ENCODE data around the gene PRODH2. TPM values are rescaled to one million over a fixed set of nuclear protein-coding genes. Genes with fewer than 3 reads are reported as not detected.

The PRODH2 gene
- total and polyA plus RNA-seq, 2 of the 13 experiments (the other 11 are each of a cell fraction or from before 2014, with no cell fraction given) = 86.7 to 118 TPM

- 0 out of 2 replicates have a peak, but pooled peaks have one; percentile 47 for TF ChIP-seq ZBTB26 (CRISPR knock-in tag; IDR thresholded peaks at IDR 0.05; ENCODE audit: borderline replicate concordance)
- no peak for TF ChIP-seq POLR2AphosphoS2 (IDR thresholded peaks at IDR 0.05; ENCODE audit: low read depth, low read length)
- TF ChIP-seq, protein P1, sequence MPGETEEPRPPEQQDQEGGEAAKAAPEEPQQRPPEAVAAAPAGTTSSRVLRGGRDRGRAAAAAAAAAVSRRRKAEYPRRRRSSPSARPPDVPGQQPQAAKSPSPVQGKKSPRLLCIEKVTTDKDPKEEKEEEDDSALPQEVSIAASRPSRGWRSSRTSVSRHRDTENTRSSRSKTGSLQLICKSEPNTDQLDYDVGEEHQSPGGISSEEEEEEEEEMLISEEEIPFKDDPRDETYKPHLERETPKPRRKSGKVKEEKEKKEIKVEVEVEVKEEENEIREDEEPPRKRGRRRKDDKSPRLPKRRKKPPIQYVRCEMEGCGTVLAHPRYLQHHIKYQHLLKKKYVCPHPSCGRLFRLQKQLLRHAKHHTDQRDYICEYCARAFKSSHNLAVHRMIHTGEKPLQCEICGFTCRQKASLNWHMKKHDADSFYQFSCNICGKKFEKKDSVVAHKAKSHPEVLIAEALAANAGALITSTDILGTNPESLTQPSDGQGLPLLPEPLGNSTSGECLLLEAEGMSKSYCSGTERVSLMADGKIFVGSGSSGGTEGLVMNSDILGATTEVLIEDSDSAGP (CRISPR knock-in tag; IDR thresholded peaks at IDR 0.05; ENCODE audit: borderline replicate concordance) = peak; percentile 37; the same call in 1 of the 2 replicates
- 0 out of 2 replicates have a peak, but pooled peaks have one; percentile 14 for TF ChIP-seq NFYB (CRISPR knock-in tag; IDR thresholded peaks at IDR 0.05)
- TF ChIP-seq AHR (CRISPR knock-in tag; IDR thresholded peaks at IDR 0.05) = no peak
- TF ChIP-seq BCL6 (CRISPR knock-in tag; IDR thresholded peaks at IDR 0.05) = no peak
- TF ChIP-seq ATF7-NPFF (CRISPR knock-in tag; IDR thresholded peaks at IDR 0.05; ENCODE audit: low read depth) = peak; percentile 32; the same call in 1 of the 2 replicates
- TF ChIP-seq, protein P2, sequence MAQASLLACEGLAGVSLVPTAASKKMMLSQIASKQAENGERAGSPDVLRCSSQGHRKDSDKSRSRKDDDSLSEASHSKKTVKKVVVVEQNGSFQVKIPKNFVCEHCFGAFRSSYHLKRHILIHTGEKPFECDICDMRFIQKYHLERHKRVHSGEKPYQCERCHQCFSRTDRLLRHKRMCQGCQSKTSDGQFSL (CRISPR knock-in tag; IDR thresholded peaks at IDR 0.05) = no peak
- 0 out of 2 replicates have a peak, but pooled peaks have one; percentile 25 for TF ChIP-seq ZNF331 (CRISPR knock-in tag; IDR thresholded peaks at IDR 0.05)
- no peak for TF ChIP-seq SMC3 (IDR thresholded peaks at IDR 0.05; ENCODE audit: low read length)
- TF ChIP-seq NCOA2 (CRISPR knock-in tag; IDR thresholded peaks at IDR 0.05) = peak; percentile 30; the same call in 1 of the 2 replicates
- TF ChIP-seq SKI (IDR thresholded peaks at IDR 0.05; ENCODE audit: partially characterized antibody) = no peak
- no peak for TF ChIP-seq SAP130 (CRISPR knock-in tag; IDR thresholded peaks at IDR 0.05; ENCODE audit: low read depth)
- no peak; the same call in 1 of the 2 replicates for TF ChIP-seq NFE2L1 (CRISPR knock-in tag; IDR thresholded peaks at IDR 0.05; ENCODE audit: borderline replicate concordance)
- peak; percentile 8; the same call in 1 of the 2 replicates for TF ChIP-seq FOXA3 (CRISPR knock-in tag; IDR thresholded peaks at IDR 0.05)
- peak; percentile 20; the same call in 1 of the 2 replicates for TF ChIP-seq MED1 (CRISPR knock-in tag; IDR thresholded peaks at IDR 0.05)
- TF ChIP-seq GMEB1 (CRISPR knock-in tag; IDR thresholded peaks at IDR 0.05; ENCODE audit: borderline replicate concordance) = no peak
- no peak for TF ChIP-seq ZNF672 (CRISPR knock-in tag; IDR thresholded peaks at IDR 0.05)
- TF ChIP-seq ZNF33B (CRISPR knock-in tag; IDR thresholded peaks at IDR 0.05) = no peak
- no peak for TF ChIP-seq HMGA1 (CRISPR knock-in tag; conservative IDR thresholded peaks at IDR 0.05)
- no peak for TF ChIP-seq ZNF652 (CRISPR knock-in tag; IDR thresholded peaks at IDR 0.05; ENCODE audit: borderline replicate concordance, low read depth)
- peak; percentile 68; the same call in 1 of the 2 replicates for TF ChIP-seq ZNF280B (CRISPR knock-in tag; IDR thresholded peaks at IDR 0.05; ENCODE audit: borderline replicate concordance)
- TF ChIP-seq ELF1 (CRISPR knock-in tag; IDR thresholded peaks at IDR 0.05) = no peak
- TF ChIP-seq HOXA3 (CRISPR knock-in tag; IDR thresholded peaks at IDR 0.05) = peak; percentile 59
- TF ChIP-seq ZNF451 (CRISPR knock-in tag; IDR thresholded peaks at IDR 0.05) = no peak
- TF ChIP-seq SALL1 (CRISPR knock-in tag; IDR thresholded peaks at IDR 0.05) = peak; percentile 61
These were observed 15.0 kb downstream of the PRODH2 start (continued) for GRCh38 chr19:35797663-35798062.
